GM23338 (cell line): ENCODE results near the gene ACTG2.

Experiments used
- CREB1 ChIP-seq: fragments of 250-450 bp; sonication (Bioruptor Pico); IDR thresholded peaks from 2 replicates; pipeline ENCODE4 v1.5.0; 2020; ENCODE audit warnings: low read depth, mild to moderate bottlenecking, moderate library complexity
- EZH2 ChIP-seq: fragments of 200-600 bp; sonication (generic); IDR thresholded peaks from one replicate; pipeline ENCODE4 v1.8.0; 2017; ENCODE audit warnings: antibody characterized with exemption, mild to moderate bottlenecking, low read depth; ENCODE audit not compliant: unreplicated experiment
- EZH2phosphoT487 ChIP-seq: fragments of 200-600 bp; sonication (generic); IDR thresholded peaks from one replicate; pipeline ENCODE4 v1.8.1; 2018; ENCODE audit warnings: antibody characterized with exemption; ENCODE audit not compliant: unreplicated experiment
- JUNB ChIP-seq: IDR thresholded peaks from one replicate; pipeline ENCODE4 v1.6.1; 2016; ENCODE audit warnings: antibody characterized with exemption; ENCODE audit not compliant: unreplicated experiment
- NANOG ChIP-seq: IDR thresholded peaks from 2 replicates; pipeline ENCODE4 v1.6.1; 2016; ENCODE audit warnings: antibody characterized with exemption, borderline replicate concordance
- POLR2AphosphoS5 ChIP-seq: IDR thresholded peaks from 2 replicates; pipeline ENCODE4 v1.6.1; 2016; ENCODE audit warnings: antibody characterized with exemption, low read depth
- STAT1 ChIP-seq: IDR thresholded peaks from one replicate; pipeline ENCODE4 v1.6.1; 2016; ENCODE audit warnings: antibody characterized with exemption; ENCODE audit not compliant: unreplicated experiment
- ZNF331 ChIP-seq: fragments of 250-450 bp; sonication (Bioruptor Pico); IDR thresholded peaks from 2 replicates; pipeline ENCODE4 v1.5.0; 2020; ENCODE audit warnings: low read depth, mild to moderate bottlenecking, moderate library complexity
- TF ChIP-seq, protein P1 (sequence below), 2 experiments: fragments of 200-600 bp in 1 of 2; sonication (generic) in 1 of 2; conservative IDR thresholded peaks; 2 replicates each; pipeline versions ENCODE4 v1.5.1 to v1.6.1; 2016 to 2017; ENCODE audit warnings: antibody characterized with exemption in 2 of 2, low read depth in 2 of 2, mild to moderate bottlenecking in 2 of 2, moderate library complexity in 1 of 2
- TF ChIP-seq, protein P2 (sequence below): IDR thresholded peaks from one replicate; pipeline ENCODE4 v1.6.1; 2018; ENCODE audit warnings: antibody characterized with exemption; ENCODE audit not compliant: unreplicated experiment
- TF ChIP-seq, protein P3 (sequence below): IDR thresholded peaks from 2 replicates; pipeline ENCODE4 v1.6.1; 2016; ENCODE audit warnings: antibody characterized with exemption

DNA sequence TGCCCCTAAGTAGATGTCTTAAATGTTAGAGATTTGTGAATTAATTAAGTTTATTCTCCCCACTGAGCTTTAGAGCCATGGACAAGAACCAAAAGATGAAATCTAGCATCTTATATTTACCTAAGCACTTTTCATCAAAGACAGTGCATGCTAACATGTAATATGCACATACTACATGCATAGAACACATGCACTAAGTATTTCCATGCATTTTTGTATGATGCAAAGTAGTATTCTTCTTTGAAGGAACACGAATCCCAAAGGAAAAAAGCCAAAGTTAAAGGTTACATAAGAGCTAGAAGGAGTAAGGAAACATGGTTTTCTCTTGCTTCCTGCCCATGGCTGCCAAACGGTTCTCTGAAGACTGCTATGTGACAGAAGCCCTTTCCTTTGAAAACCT, 48.7 kb upstream of the ACTG2 start:
- no peak for TF ChIP-seq POLR2AphosphoS5
- TF ChIP-seq, protein P1, sequence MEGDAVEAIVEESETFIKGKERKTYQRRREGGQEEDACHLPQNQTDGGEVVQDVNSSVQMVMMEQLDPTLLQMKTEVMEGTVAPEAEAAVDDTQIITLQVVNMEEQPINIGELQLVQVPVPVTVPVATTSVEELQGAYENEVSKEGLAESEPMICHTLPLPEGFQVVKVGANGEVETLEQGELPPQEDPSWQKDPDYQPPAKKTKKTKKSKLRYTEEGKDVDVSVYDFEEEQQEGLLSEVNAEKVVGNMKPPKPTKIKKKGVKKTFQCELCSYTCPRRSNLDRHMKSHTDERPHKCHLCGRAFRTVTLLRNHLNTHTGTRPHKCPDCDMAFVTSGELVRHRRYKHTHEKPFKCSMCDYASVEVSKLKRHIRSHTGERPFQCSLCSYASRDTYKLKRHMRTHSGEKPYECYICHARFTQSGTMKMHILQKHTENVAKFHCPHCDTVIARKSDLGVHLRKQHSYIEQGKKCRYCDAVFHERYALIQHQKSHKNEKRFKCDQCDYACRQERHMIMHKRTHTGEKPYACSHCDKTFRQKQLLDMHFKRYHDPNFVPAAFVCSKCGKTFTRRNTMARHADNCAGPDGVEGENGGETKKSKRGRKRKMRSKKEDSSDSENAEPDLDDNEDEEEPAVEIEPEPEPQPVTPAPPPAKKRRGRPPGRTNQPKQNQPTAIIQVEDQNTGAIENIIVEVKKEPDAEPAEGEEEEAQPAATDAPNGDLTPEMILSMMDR (conservative IDR thresholded peaks at IDR 0.05; ENCODE audit: low read depth in 2 of 2), result no peak
- no peak for TF ChIP-seq EZH2
- TF ChIP-seq, protein P2, sequence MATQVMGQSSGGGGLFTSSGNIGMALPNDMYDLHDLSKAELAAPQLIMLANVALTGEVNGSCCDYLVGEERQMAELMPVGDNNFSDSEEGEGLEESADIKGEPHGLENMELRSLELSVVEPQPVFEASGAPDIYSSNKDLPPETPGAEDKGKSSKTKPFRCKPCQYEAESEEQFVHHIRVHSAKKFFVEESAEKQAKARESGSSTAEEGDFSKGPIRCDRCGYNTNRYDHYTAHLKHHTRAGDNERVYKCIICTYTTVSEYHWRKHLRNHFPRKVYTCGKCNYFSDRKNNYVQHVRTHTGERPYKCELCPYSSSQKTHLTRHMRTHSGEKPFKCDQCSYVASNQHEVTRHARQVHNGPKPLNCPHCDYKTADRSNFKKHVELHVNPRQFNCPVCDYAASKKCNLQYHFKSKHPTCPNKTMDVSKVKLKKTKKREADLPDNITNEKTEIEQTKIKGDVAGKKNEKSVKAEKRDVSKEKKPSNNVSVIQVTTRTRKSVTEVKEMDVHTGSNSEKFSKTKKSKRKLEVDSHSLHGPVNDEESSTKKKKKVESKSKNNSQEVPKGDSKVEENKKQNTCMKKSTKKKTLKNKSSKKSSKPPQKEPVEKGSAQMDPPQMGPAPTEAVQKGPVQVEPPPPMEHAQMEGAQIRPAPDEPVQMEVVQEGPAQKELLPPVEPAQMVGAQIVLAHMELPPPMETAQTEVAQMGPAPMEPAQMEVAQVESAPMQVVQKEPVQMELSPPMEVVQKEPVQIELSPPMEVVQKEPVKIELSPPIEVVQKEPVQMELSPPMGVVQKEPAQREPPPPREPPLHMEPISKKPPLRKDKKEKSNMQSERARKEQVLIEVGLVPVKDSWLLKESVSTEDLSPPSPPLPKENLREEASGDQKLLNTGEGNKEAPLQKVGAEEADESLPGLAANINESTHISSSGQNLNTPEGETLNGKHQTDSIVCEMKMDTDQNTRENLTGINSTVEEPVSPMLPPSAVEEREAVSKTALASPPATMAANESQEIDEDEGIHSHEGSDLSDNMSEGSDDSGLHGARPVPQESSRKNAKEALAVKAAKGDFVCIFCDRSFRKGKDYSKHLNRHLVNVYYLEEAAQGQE, result no peak
- no peak for TF ChIP-seq ZNF331 (CRISPR knock-in tag)
- TF ChIP-seq EZH2phosphoT487, result no peak
- TF ChIP-seq JUNB, result no peak
- no peak for TF ChIP-seq CREB1 (CRISPR knock-in tag)
- TF ChIP-seq NANOG, result no peak
- TF ChIP-seq, protein P3, sequence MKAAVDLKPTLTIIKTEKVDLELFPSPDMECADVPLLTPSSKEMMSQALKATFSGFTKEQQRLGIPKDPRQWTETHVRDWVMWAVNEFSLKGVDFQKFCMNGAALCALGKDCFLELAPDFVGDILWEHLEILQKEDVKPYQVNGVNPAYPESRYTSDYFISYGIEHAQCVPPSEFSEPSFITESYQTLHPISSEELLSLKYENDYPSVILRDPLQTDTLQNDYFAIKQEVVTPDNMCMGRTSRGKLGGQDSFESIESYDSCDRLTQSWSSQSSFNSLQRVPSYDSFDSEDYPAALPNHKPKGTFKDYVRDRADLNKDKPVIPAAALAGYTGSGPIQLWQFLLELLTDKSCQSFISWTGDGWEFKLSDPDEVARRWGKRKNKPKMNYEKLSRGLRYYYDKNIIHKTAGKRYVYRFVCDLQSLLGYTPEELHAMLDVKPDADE, result no peak
- no peak for TF ChIP-seq STAT1
